Measurements from ENCODE around the gene TRIM7.

DNA sequence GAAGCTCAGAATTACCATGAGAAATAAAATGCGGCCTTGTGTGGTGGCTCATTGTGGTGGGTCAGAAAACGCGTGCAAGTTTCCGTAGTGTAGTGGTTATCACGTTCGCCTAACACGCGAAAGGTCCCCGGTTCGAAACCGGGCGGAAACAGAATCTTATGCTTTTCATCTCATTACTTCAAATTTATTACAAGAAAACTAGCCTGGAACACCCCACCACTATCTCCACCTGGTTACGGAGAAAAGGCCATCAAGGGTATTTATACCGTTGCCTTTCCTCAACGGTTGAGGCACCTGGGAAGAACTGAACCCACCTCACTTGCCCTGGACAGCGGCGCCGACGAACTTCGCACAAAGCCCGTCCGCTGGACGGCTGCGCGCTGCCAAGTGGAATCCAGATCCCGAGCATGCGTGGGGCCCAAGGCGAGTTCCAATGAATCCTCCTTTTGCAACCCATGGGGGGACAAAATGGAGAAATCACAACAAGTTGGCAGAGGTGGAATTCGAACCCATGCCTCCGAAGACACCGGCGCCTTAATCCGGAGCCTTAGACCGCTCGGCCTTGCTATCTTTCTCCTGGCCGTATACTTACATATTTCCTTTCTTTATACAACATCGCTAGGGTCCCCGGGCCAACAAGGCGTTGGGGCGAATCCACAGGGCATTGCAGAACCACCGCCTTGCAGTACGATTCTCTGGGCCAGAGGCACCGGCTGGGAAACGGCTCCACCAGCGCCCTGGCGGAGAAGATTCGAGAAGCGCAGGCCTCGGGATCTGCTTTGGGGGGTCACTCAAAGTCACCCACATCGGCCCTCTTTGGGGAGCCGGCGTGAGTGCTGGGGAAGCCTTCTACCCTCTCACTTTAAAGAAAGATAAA lies 40.7 kb downstream of the TRIM7 start:
- TF ChIP-seq, protein P1, sequence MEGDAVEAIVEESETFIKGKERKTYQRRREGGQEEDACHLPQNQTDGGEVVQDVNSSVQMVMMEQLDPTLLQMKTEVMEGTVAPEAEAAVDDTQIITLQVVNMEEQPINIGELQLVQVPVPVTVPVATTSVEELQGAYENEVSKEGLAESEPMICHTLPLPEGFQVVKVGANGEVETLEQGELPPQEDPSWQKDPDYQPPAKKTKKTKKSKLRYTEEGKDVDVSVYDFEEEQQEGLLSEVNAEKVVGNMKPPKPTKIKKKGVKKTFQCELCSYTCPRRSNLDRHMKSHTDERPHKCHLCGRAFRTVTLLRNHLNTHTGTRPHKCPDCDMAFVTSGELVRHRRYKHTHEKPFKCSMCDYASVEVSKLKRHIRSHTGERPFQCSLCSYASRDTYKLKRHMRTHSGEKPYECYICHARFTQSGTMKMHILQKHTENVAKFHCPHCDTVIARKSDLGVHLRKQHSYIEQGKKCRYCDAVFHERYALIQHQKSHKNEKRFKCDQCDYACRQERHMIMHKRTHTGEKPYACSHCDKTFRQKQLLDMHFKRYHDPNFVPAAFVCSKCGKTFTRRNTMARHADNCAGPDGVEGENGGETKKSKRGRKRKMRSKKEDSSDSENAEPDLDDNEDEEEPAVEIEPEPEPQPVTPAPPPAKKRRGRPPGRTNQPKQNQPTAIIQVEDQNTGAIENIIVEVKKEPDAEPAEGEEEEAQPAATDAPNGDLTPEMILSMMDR (conservative IDR thresholded peaks at IDR 0.05 in 1 of 2, IDR thresholded peaks at IDR 0.05 in 1 of 2; ENCODE audit: low read depth in 1 of 2, low read length in 2 of 2) = no peak
- no peak for TF ChIP-seq EZH2 (IDR thresholded peaks at IDR 0.05; ENCODE audit: low read length, missing control alignments)

Measured in fibroblast of lung (primary cell).